Measurements from ENCODE around the gene ADIPOR2.

- TF ChIP-seq CTCF (IDR thresholded peaks at IDR 0.05) (no peak), POLR2A (IDR thresholded peaks at IDR 0.05) (no peak)
Measured at GRCh38 chr12:1828856-1829255, 138.0 kb downstream of the ADIPOR2 start.
